Measurements from ENCODE around the gene KCNK3. TPM values are rescaled to one million over a fixed set of nuclear protein-coding genes. Genes with fewer than 3 reads are reported as not detected.
A peak's percentile ranks its signal among the peaks of the same experiment; 100 is the strongest.

Gene KCNK3
- total RNA-seq, 2 donors from 2014 or later = 11.1 to 14.5 TPM

DNA sequence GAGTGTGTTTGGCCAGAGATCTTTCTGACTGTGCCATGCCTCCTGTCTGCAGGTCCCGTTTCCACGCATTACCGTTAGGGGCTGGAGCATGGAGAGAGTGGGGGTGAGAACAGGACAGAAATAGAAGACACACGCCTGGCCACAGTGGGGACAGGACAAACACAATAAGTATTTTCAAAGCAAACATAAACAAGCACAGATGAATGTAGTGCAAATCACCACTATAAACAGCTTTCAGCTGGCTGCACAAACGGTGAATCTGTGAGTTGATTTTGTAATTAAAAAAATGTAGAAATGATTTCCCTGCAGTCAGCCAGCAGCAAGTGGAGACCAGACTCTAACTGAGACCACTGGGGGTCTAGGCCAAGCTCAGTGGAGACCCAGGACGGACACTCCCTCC is 6.8 kb downstream of the KCNK3 start:
- Histone ChIP-seq H3K4me3 (no peak overlapping the region), H3K9me3 (no peaks in the 10 kb centered on the region), H3K27me3 (replicated peaks; ENCODE audit: insufficient read depth) (no peaks in the 10 kb centered on the region), H3K4me1 (replicated peaks) (no peaks in the 10 kb centered on the region), H3K27ac (no peak overlapping the region), H3K36me3 (no peaks in the 10 kb centered on the region)
- intact Hi-C loops (cut with DNase I) = no loop called here
- no peak for TF ChIP-seq POLR2A (IDR thresholded peaks at IDR 0.05)
- no peak for TF ChIP-seq POLR2AphosphoS5 (IDR thresholded peaks at IDR 0.05)
- TF ChIP-seq, protein P1, sequence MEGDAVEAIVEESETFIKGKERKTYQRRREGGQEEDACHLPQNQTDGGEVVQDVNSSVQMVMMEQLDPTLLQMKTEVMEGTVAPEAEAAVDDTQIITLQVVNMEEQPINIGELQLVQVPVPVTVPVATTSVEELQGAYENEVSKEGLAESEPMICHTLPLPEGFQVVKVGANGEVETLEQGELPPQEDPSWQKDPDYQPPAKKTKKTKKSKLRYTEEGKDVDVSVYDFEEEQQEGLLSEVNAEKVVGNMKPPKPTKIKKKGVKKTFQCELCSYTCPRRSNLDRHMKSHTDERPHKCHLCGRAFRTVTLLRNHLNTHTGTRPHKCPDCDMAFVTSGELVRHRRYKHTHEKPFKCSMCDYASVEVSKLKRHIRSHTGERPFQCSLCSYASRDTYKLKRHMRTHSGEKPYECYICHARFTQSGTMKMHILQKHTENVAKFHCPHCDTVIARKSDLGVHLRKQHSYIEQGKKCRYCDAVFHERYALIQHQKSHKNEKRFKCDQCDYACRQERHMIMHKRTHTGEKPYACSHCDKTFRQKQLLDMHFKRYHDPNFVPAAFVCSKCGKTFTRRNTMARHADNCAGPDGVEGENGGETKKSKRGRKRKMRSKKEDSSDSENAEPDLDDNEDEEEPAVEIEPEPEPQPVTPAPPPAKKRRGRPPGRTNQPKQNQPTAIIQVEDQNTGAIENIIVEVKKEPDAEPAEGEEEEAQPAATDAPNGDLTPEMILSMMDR (IDR thresholded peaks at IDR 0.05) = no peak
- 77% methylated on average over 6 of the region's 6 CpGs for WGBS
- no peak for DNase-seq (ENCODE audit: low spot score)

DNA sequence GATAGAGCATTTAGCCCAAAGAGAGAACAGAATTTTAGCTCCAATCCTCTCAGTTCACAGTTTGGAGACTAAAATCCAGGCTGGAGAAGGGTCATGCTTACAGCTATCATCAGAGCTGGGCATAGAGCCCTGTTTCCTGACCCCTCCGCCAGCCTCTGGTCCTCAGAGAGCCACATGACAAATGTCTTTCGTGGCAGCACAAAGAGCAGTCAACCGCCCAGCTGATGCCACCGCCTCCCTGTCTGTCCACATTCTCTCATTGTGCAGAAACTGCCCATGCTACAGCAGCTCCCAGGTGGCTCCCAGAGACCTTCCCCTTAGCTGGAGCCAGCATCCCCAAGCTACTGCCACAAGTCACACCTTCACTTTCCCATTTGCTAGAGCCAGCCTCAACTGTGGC is 7.6 kb downstream of the KCNK3 start:
- no peaks in the 10 kb centered on the region for H3K36me3 ChIP-seq
- H3K27me3 ChIP-seq (replicated peaks; ENCODE audit: insufficient read depth) = no peaks in the 10 kb centered on the region
- intact Hi-C loops (cut with DNase I) = no loop called here
- DNase-seq (ENCODE audit: low spot score) = no peak
- no peaks in the 10 kb centered on the region for H3K4me1 ChIP-seq (replicated peaks)
- H3K4me3 ChIP-seq = no peak overlapping the region
- no peaks in the 10 kb centered on the region for H3K9me3 ChIP-seq
- H3K27ac ChIP-seq = no peak overlapping the region
- TF ChIP-seq POLR2AphosphoS5 (IDR thresholded peaks at IDR 0.05) (no peak), POLR2A (IDR thresholded peaks at IDR 0.05) (no peak)
- TF ChIP-seq, protein P1 (IDR thresholded peaks at IDR 0.05) = no peak
- 85% methylated on average over 4 of the region's 4 CpGs for WGBS

DNA sequence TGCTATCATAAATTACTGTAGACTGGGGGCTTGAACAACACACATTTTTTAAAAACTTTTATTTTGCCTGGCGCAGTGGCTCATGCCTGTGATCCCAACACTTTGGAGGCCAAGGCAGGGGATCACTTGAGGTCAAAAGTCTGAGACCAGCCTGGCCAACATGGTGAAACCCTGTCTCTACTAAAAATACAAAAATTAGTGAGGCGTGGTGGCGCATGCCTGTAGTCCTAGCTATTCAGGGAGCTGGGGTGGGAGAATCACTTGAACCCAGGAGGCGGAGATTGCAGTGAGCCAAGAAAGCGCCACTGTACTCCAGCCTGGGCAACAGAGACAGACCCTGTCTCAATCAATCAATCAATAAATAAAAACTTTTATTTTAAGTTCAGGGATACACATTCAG is 9.1 kb downstream of the KCNK3 start:
- Histone ChIP-seq H3K27me3 (replicated peaks; ENCODE audit: insufficient read depth) (no peaks in the 10 kb centered on the region), H3K27ac (no peak overlapping the region), H3K4me3 (no peak overlapping the region), H3K4me1 (replicated peaks) (no peaks in the 10 kb centered on the region), H3K9me3 (no peaks in the 10 kb centered on the region), H3K36me3 (no peaks in the 10 kb centered on the region)
- TF ChIP-seq, protein P1 (IDR thresholded peaks at IDR 0.05) = no peak
- TF ChIP-seq POLR2A (IDR thresholded peaks at IDR 0.05) = no peak
- no peak for TF ChIP-seq POLR2AphosphoS5 (IDR thresholded peaks at IDR 0.05)
- no peak for DNase-seq (ENCODE audit: low spot score)
- intact Hi-C loops (cut with DNase I) = no loop called here
- WGBS = 94% methylated on average over 5 of the region's 5 CpGs

DNA sequence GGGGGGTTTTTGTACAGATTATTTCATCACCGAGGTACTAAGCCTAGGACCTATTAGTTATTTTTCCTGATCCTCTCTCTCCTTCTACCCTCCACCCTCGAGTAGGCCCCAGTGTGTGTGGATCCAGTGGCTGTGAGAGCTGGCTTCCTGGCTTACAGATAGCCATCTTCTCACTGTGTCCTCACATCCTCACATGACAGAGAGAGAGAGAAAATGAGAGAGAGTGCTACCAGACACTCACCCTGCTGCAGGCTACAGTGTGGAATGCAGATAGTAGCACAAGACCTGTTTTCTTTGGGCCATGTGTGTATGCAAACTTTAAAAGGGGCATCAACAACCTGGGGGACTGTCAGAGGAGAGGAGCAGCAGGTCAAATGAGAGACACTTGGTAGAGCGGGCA is 9.5 kb downstream of the KCNK3 start:
- no peak for DNase-seq (ENCODE audit: low spot score)
- H3K27ac ChIP-seq = no peak overlapping the region
- no peaks in the 10 kb centered on the region for H3K4me1 ChIP-seq (replicated peaks)
- H3K9me3 ChIP-seq = no peaks in the 10 kb centered on the region
- no peaks in the 10 kb centered on the region for H3K27me3 ChIP-seq (replicated peaks; ENCODE audit: insufficient read depth)
- H3K4me3 ChIP-seq = no peak overlapping the region
- 66% methylated on average over 3 of the region's 3 CpGs for WGBS
- intact Hi-C loops (cut with DNase I) = no loop called here
- no peaks in the 10 kb centered on the region for H3K36me3 ChIP-seq
- TF ChIP-seq POLR2AphosphoS5 (IDR thresholded peaks at IDR 0.05) (no peak), POLR2A (IDR thresholded peaks at IDR 0.05) (no peak)
- TF ChIP-seq, protein P1 (IDR thresholded peaks at IDR 0.05) = no peak

DNA sequence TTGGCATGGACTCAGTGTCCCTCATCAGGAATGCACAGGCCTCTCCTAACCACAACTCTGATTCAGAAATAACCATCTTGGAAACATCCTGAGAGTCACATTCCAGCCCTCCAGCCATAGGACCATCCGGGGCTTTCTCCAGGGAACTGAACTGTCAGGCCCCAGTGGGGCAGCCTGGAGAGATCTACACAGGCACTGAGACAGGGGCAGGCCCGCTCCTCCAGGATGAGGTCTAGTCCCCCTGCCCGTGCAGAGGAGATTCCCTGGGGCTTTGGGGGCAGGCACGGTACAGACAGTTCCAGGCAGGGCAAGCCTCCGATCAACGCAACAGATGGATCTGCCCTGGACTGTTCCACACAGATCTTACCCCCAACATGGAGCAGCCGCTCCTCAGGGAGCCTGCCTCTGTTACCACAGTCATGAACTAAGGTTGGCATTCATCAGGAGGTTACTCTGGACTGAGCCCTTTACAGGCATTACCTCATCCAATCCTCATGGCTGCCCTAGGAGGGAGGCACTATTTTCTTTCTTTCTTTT is 12.0 kb downstream of the KCNK3 start:
- DNase-seq (ENCODE audit: low spot score) = no peak
- H3K27ac ChIP-seq = peak overlapping the region; percentile 19 to 41
- TF ChIP-seq, protein P1 (IDR thresholded peaks at IDR 0.05) = no peak
- TF ChIP-seq POLR2A (IDR thresholded peaks at IDR 0.05) = no peak
- TF ChIP-seq POLR2AphosphoS5 (IDR thresholded peaks at IDR 0.05) = no peak

More for the DNA sequence above, 12.0 kb downstream of the KCNK3 start:
- Histone ChIP-seq H3K36me3 (no peaks in the 10 kb centered on the region), H3K4me3 (no peak overlapping the region), H3K27me3 (replicated peaks; ENCODE audit: insufficient read depth) (no peaks in the 10 kb centered on the region), H3K9me3 (no peaks in the 10 kb centered on the region), H3K4me1 (replicated peaks) (peaks cover 3% of the 10 kb centered on the region)
- WGBS = 69% methylated on average over 7 of the region's 7 CpGs
- intact Hi-C loops (cut with DNase I) = no loop called here
